ENCODE results near the gene ANXA9. TPM values are rescaled to one million over a fixed set of nuclear protein-coding genes. Genes with fewer than 3 reads are reported as not detected.

The ANXA9 gene
- total RNA-seq, 1 experiment from 2014 or later = 2.7 TPM

DNA sequence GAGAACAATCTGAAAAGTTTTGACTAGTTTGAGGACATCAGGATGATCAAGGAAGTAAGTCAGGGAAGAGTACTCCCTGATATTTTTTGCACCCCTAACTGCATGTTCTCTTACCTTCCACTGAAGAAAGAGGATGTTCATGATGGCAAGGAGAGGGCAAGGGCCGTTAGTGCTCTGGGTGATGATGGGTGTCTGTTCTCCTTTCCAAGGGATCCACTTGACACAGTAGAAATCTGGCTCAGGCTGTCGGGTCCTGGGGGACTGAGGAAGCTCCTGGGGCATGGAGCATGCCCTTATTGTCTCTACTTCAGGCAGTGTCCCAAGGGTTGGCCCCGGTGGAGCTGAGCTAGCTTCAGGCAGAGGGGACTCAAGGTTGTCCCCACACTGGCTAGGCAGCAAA, 20.0 kb downstream of the ANXA9 start:
- Histone ChIP-seq H3K79me2 (ENCODE audit: insufficient read depth, low read length) (no peaks in the 10 kb centered on the region), H2AFZ (ENCODE audit: low read depth, low read length, poor library complexity, severe bottlenecking) (no peak overlapping the region), H3K27ac (ENCODE audit: low read depth, low read length) (no peak overlapping the region), H3K4me3 (replicated peaks in 1 of 2; ENCODE audit: low read depth in 1 of 2, low read length in 2 of 2) (no peak overlapping the region), H3K9me3 (ENCODE audit: control insufficient read depth in 1 of 2, insufficient read depth in 1 of 2, low read depth in 1 of 2, low read length in 2 of 2) (no peaks in the 10 kb centered on the region), H3K4me2 (ENCODE audit: low read length) (no peak overlapping the region), H3K27me3 (ENCODE audit: insufficient read depth, low read length) (no peaks in the 10 kb centered on the region), H3K9ac (ENCODE audit: low read length) (no peak overlapping the region), H4K20me1 (ENCODE audit: insufficient read depth) (no peaks in the 10 kb centered on the region), H3K9me2 (ENCODE audit: insufficient read depth) (no peaks in the 10 kb centered on the region), H3K4me1 (ENCODE audit: control insufficient read depth in 1 of 2, insufficient read depth in 2 of 2, low read length in 2 of 2) (peaks cover 9 to 41% of the 10 kb centered on the region in 2 experiments; a peak in 3 of 4 replicates), H3K36me3 (ENCODE audit: control insufficient read depth in 1 of 2, insufficient read depth in 2 of 2, low read length in 2 of 2) (no peaks in the 10 kb centered on the region)
- CTCF ChIA-PET = no interaction called here
- no TSS peak for BruUV-seq (replicated peaks)
- RAD21 ChIA-PET (ENCODE audit: low non-redundant PET in 1 of 2, low total read pairs in 2 of 2, uncharacterized antibody in 2 of 2, unreplicated experiment in 2 of 2) = no interaction called here
- ATAC-seq = no peak
- DNase-seq (ENCODE audit: low read depth, low spot score) = no peak
- TF ChIP-seq JUND (IDR thresholded peaks at IDR 0.05) (no peak), CEBPB (IDR thresholded peaks at IDR 0.05; ENCODE audit: low read depth) (no peak), TCF7L2 (IDR thresholded peaks at IDR 0.05; ENCODE audit: borderline replicate concordance, extremely low read depth, insufficient read depth, insufficient read length) (no peak), POLR2AphosphoS5 (IDR thresholded peaks at IDR 0.05; ENCODE audit: low read depth, low read length) (no peak), RAD21 (IDR thresholded peaks at IDR 0.05; ENCODE audit: low read depth) (no peak), YY1 (IDR thresholded peaks at IDR 0.05; ENCODE audit: extremely low read depth, insufficient replicate concordance, low read depth, low read length) (no peak), ELF1 (IDR thresholded peaks at IDR 0.05; ENCODE audit: borderline replicate concordance, low read depth) (no peak), POLR2A (IDR thresholded peaks at IDR 0.05; ENCODE audit: borderline replicate concordance, extremely low read depth, insufficient read depth, insufficient read length) (no peak)
- intact Hi-C loops (cut with micrococcal nuclease) = no loop called here
- POLR2A ChIA-PET = no interaction called here

GRCh38 chr1:151002611-151003010, 20.5 kb downstream of the ANXA9 start:
- H3K9ac ChIP-seq (ENCODE audit: low read length) = no peak overlapping the region
- no peak overlapping the region for H3K27ac ChIP-seq (ENCODE audit: low read depth, low read length)
- H3K36me3 ChIP-seq (ENCODE audit: control insufficient read depth in 1 of 2, insufficient read depth in 2 of 2, low read length in 2 of 2) = no peaks in the 10 kb centered on the region
- peaks cover 9 to 46% of the 10 kb centered on the region in 2 experiments; a peak in 3 of 4 replicates for H3K4me1 ChIP-seq (ENCODE audit: control insufficient read depth in 1 of 2, insufficient read depth in 2 of 2, low read length in 2 of 2)
- no peaks in the 10 kb centered on the region for H3K9me2 ChIP-seq (ENCODE audit: insufficient read depth)
- POLR2A ChIA-PET = no interaction called here
- BruUV-seq (replicated peaks) = no TSS peak
- DNase-seq (ENCODE audit: low read depth, low spot score) = no peak
- no peaks in the 10 kb centered on the region for H3K79me2 ChIP-seq (ENCODE audit: insufficient read depth, low read length)
- no peak overlapping the region for H3K4me2 ChIP-seq (ENCODE audit: low read length)
- CTCF ChIA-PET = no interaction called here
- TF ChIP-seq CEBPB (IDR thresholded peaks at IDR 0.05; ENCODE audit: low read depth) (no peak), SIN3A (IDR thresholded peaks at IDR 0.05; ENCODE audit: low read depth) (no peak), YY1 (IDR thresholded peaks at IDR 0.05; ENCODE audit: extremely low read depth, insufficient replicate concordance, low read depth, low read length) (no peak), ZNF274 (IDR thresholded peaks at IDR 0.05; ENCODE audit: low read depth, low read length) (no peak), EZH2phosphoT487 (IDR thresholded peaks at IDR 0.05; ENCODE audit: borderline replicate concordance) (no peak)
- TF ChIP-seq, protein P1, sequence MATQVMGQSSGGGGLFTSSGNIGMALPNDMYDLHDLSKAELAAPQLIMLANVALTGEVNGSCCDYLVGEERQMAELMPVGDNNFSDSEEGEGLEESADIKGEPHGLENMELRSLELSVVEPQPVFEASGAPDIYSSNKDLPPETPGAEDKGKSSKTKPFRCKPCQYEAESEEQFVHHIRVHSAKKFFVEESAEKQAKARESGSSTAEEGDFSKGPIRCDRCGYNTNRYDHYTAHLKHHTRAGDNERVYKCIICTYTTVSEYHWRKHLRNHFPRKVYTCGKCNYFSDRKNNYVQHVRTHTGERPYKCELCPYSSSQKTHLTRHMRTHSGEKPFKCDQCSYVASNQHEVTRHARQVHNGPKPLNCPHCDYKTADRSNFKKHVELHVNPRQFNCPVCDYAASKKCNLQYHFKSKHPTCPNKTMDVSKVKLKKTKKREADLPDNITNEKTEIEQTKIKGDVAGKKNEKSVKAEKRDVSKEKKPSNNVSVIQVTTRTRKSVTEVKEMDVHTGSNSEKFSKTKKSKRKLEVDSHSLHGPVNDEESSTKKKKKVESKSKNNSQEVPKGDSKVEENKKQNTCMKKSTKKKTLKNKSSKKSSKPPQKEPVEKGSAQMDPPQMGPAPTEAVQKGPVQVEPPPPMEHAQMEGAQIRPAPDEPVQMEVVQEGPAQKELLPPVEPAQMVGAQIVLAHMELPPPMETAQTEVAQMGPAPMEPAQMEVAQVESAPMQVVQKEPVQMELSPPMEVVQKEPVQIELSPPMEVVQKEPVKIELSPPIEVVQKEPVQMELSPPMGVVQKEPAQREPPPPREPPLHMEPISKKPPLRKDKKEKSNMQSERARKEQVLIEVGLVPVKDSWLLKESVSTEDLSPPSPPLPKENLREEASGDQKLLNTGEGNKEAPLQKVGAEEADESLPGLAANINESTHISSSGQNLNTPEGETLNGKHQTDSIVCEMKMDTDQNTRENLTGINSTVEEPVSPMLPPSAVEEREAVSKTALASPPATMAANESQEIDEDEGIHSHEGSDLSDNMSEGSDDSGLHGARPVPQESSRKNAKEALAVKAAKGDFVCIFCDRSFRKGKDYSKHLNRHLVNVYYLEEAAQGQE (IDR thresholded peaks at IDR 0.05; ENCODE audit: low read depth) = no peak
- ATAC-seq = no peak
- intact Hi-C loops (cut with micrococcal nuclease) = no loop called here
- H3K27me3 ChIP-seq (ENCODE audit: insufficient read depth, low read length) = no peaks in the 10 kb centered on the region
- RAD21 ChIA-PET (ENCODE audit: low non-redundant PET in 1 of 2, low total read pairs in 2 of 2, uncharacterized antibody in 2 of 2, unreplicated experiment in 2 of 2) = no interaction called here
- no peak overlapping the region for H3K4me3 ChIP-seq (replicated peaks in 1 of 2; ENCODE audit: low read depth in 1 of 2, low read length in 2 of 2)
- H3K9me3 ChIP-seq (ENCODE audit: control insufficient read depth in 1 of 2, insufficient read depth in 1 of 2, low read depth in 1 of 2, low read length in 2 of 2) = no peaks in the 10 kb centered on the region
- no peak overlapping the region for H2AFZ ChIP-seq (ENCODE audit: low read depth, low read length, poor library complexity, severe bottlenecking)
- H4K20me1 ChIP-seq (ENCODE audit: insufficient read depth) = no peaks in the 10 kb centered on the region
